DOHH2 (cell line): ENCODE data around the gene CPA3.

Experiments used
- H3F3A ChIP-seq: fragments of 200-600 bp; sonication (generic), shearing (Covaris generic); 2 replicates; pipeline ENCODE4 v1.6.0; 2016; ENCODE audit warnings: antibody characterized with exemption, mild to moderate bottlenecking; ENCODE audit not compliant: control insufficient read depth, insufficient read depth
- H3K27ac ChIP-seq: fragments of 200-600 bp; sonication (generic); 2 replicates; pipeline ENCODE4 v1.5.1; 2014; ENCODE audit warnings: low read depth, mild to moderate bottlenecking, low read length, moderate library complexity
- H3K27me3 ChIP-seq: fragments of 200-600 bp; sonication (generic); 2 replicates; pipeline ENCODE4 v1.6.1; 2014; ENCODE audit warnings: mild to moderate bottlenecking, low read length, mixed read lengths; ENCODE audit not compliant: control insufficient read depth
- H3K36me3 ChIP-seq: fragments of 200-600 bp; sonication (generic); 2 replicates; pipeline ENCODE4 v1.6.1; 2014; ENCODE audit warnings: mild to moderate bottlenecking, low read length, moderate library complexity, mixed read lengths; ENCODE audit not compliant: control insufficient read depth
- H3K4me1 ChIP-seq: fragments of 200-600 bp; sonication (generic); 2 replicates; pipeline ENCODE4 v1.6.1; 2014; ENCODE audit warnings: mild to moderate bottlenecking, low read length, mixed read lengths; ENCODE audit not compliant: control insufficient read depth
- H3K4me2 ChIP-seq: fragments of 200-600 bp; sonication (generic); 2 replicates; pipeline ENCODE4 v1.6.0; 2014; ENCODE audit warnings: mild to moderate bottlenecking, low read length, moderate library complexity
- H3K4me3 ChIP-seq: fragments of 200-600 bp; sonication (generic); 2 replicates; pipeline ENCODE4 v1.5.1; 2014; ENCODE audit warnings: mild to moderate bottlenecking, low read length, mixed read lengths
- H3K79me2 ChIP-seq: fragments of 200-600 bp; sonication (generic); 2 replicates; pipeline ENCODE4 v1.6.1; 2014; ENCODE audit warnings: mild to moderate bottlenecking, low read length, mixed read lengths; ENCODE audit not compliant: control insufficient read depth
- H3K9me2 ChIP-seq: fragments of 200-600 bp; sonication (generic); replicated peaks from 2 replicates; pipeline ENCODE4 v1.6.1; 2014; ENCODE audit warnings: mild to moderate bottlenecking, low read length, mixed read lengths; ENCODE audit not compliant: control insufficient read depth
- H3K9me3 ChIP-seq: fragments of 200-600 bp; sonication (generic); 2 replicates; pipeline ENCODE4 v1.6.1; 2014; ENCODE audit warnings: antibody characterized with exemption, low read length, mixed read lengths; ENCODE audit not compliant: control insufficient read depth, insufficient read depth
- H4K20me1 ChIP-seq: fragments of 200-600 bp; sonication (generic); 2 replicates; pipeline ENCODE4 v1.6.0; 2014; ENCODE audit warnings: low read depth, mild to moderate bottlenecking, antibody characterized with exemption, low read length, moderate library complexity; ENCODE audit not compliant: control insufficient read depth, insufficient read depth
- EZH2phosphoT487 ChIP-seq: fragments of 200-600 bp; sonication (generic); IDR thresholded peaks from 2 replicates; pipeline ENCODE4 v1.6.1; 2017; ENCODE audit warnings: borderline replicate concordance, mild to moderate bottlenecking, antibody characterized with exemption, low read length, moderate library complexity, mixed read lengths
- TF ChIP-seq, protein P1 (sequence below): fragments of 200-600 bp; sonication (generic); IDR thresholded peaks from one replicate; pipeline ENCODE4 v1.5.1; 2014; ENCODE audit warnings: antibody characterized with exemption, mild to moderate bottlenecking, low read depth, low read length; ENCODE audit not compliant: poor library complexity, severe bottlenecking

Gene CPA3

GRCh38 chr3:148916132-148916531, 51.0 kb downstream of the CPA3 start:
- no peak overlapping the region for H3K27ac ChIP-seq
- H3K4me2 ChIP-seq: no peak overlapping the region
- H3K36me3 ChIP-seq: no peaks in the 10 kb centered on the region
- H3K9me2 ChIP-seq: no peaks in the 10 kb centered on the region
- no peaks in the 10 kb centered on the region for H3K79me2 ChIP-seq
- TF ChIP-seq, protein P1, sequence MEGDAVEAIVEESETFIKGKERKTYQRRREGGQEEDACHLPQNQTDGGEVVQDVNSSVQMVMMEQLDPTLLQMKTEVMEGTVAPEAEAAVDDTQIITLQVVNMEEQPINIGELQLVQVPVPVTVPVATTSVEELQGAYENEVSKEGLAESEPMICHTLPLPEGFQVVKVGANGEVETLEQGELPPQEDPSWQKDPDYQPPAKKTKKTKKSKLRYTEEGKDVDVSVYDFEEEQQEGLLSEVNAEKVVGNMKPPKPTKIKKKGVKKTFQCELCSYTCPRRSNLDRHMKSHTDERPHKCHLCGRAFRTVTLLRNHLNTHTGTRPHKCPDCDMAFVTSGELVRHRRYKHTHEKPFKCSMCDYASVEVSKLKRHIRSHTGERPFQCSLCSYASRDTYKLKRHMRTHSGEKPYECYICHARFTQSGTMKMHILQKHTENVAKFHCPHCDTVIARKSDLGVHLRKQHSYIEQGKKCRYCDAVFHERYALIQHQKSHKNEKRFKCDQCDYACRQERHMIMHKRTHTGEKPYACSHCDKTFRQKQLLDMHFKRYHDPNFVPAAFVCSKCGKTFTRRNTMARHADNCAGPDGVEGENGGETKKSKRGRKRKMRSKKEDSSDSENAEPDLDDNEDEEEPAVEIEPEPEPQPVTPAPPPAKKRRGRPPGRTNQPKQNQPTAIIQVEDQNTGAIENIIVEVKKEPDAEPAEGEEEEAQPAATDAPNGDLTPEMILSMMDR: no peak
- TF ChIP-seq EZH2phosphoT487: no peak
- H3K27me3 ChIP-seq: no peaks in the 10 kb centered on the region; the same call in 1 of the 2 replicates
- H3F3A ChIP-seq: no peaks in the 10 kb centered on the region
- H3K4me1 ChIP-seq: no peaks in the 10 kb centered on the region
- no peak overlapping the region for H3K4me3 ChIP-seq
- no peaks in the 10 kb centered on the region for H4K20me1 ChIP-seq
- no peaks in the 10 kb centered on the region for H3K9me3 ChIP-seq

DNA sequence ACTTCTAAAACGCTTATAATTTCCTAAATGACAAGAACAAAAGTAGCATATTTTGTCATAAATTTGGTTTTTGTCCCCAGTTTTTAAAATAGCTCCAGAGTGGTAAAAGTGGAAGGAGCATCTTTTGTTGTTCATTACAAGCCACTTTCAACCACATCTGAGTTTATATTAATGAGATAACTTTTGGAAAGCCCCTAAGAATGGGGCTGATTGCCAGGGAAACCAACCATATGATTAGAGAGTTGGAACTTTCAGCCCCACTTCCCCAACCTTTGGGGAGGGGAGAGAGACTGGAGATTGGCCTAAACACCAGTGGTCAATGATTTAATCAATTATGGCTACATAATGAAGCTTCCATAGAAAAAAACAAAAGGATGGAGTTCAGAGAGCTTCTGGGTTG, 57.4 kb downstream of the CPA3 start:
- H3K36me3 ChIP-seq: no peaks in the 10 kb centered on the region
- no peaks in the 10 kb centered on the region for H3K9me3 ChIP-seq

DNA sequence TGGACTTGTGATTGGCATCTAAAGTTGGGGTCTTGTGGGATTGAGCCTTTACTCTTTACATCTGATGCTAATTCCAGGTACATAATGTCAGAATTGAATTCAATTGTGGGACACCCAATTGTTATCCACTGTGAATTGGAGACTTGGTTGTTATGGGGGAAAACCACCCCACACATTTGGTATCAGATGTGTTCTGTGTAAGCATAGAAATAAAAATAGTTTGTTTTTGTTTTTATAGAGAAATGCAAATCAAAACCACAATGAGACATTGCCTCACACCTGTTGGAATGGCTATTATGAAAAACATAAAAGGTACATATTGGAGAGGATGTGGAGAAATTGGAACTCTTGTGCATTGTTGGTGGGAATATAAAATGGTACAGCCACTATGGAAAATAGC, 58.5 kb downstream of the CPA3 start:
- no peaks in the 10 kb centered on the region for H3K9me3 ChIP-seq
- H3K79me2 ChIP-seq: no peaks in the 10 kb centered on the region
- H3K4me3 ChIP-seq: no peak overlapping the region
- TF ChIP-seq EZH2phosphoT487: no peak
- TF ChIP-seq, protein P1: no peak
- no peaks in the 10 kb centered on the region; the same call in 1 of the 2 replicates for H3K27me3 ChIP-seq
- H3F3A ChIP-seq: no peaks in the 10 kb centered on the region
- no peaks in the 10 kb centered on the region for H3K4me1 ChIP-seq
- H4K20me1 ChIP-seq: no peaks in the 10 kb centered on the region
- no peak overlapping the region for H3K4me2 ChIP-seq
- no peak overlapping the region for H3K27ac ChIP-seq
- H3K9me2 ChIP-seq: no peaks in the 10 kb centered on the region
- no peaks in the 10 kb centered on the region for H3K36me3 ChIP-seq

More for the DNA sequence above, 57.4 kb downstream of the CPA3 start:
- Histone ChIP-seq H3K27me3 (no peaks in the 10 kb centered on the region; the same call in 1 of the 2 replicates), H3K4me2 (no peak overlapping the region), H3K9me2 (no peaks in the 10 kb centered on the region), H3K4me1 (no peaks in the 10 kb centered on the region), H3K79me2 (no peaks in the 10 kb centered on the region), H3K4me3 (no peak overlapping the region), H3K27ac (no peak overlapping the region), H3F3A (no peaks in the 10 kb centered on the region), H4K20me1 (no peaks in the 10 kb centered on the region)
- TF ChIP-seq, protein P1: no peak
- TF ChIP-seq EZH2phosphoT487: no peak
